Stromal cell of bone marrow (primary cell): ENCODE results near the gene CRISP1.
"Not testable (repeated sequence)": the region's sequence is repeated elsewhere in the genome, so short reads cannot be mapped to it uniquely, and the experiment has no call there.

Source experiments
- DNase-seq: peaks from one replicate; pipeline ENCODE4 v3.0.0-alpha.2; 2012; ENCODE audit warnings: low read depth

The CRISP1 gene

DNA sequence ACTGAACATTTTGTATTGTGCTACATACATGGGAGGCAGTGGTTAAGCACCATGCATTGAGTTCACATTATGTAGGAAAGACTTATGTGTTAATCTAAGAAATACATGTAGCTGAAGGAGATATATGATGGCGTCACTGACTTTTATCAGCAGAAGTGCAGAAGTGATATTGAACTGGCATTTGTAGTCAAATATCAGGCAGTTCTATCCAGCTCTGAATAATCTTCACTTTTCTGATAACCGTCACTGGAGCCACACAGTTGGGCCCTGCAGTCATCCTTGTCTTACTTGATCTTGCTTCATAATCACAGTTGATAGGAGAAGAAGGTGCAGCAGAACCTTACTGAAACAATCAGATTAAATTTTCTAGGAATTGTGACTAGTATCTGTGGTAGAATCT, 26.4 kb downstream of the CRISP1 start:
- no peak for DNase-seq

DNA sequence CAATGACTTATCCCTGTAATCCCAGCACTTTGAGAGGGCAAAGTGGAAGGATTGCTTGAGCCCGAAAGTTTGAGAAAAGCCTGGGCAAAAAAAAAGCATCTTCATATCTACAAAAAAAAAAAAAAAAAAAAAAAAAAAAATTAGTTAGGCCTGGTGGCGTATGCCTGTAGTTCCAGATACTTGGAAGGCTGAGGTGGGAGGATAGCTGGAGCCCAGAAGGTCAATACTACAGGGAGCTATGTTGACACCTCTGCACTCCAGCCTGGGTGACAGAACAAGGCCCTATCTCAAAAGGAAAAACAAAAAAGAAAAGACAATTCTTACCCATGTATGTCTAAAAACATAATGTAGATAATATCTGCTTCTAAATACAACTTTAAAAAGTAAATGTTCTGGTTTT, 27.2 kb downstream of the CRISP1 start:
- DNase-seq: no peak

DNA sequence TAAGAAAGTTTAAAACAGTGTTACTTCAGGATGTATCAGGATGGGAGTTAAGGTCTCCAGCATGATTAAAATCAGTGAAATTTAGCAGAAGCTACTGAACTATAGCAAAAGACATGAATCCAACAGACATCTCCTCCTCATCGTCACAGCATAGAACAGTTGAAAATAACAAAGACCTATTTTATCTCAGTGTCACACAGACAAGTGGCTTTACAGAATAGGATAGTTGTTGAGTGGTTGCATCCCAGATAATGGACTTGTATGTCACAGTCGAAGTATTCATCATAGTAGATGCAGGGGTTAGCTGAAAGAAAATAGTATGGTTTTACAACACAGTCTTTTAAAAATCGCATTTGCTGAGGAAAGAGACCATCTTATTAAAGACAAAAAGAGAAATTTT, 31.2 kb downstream of the CRISP1 start:
- no peak for DNase-seq

DNA sequence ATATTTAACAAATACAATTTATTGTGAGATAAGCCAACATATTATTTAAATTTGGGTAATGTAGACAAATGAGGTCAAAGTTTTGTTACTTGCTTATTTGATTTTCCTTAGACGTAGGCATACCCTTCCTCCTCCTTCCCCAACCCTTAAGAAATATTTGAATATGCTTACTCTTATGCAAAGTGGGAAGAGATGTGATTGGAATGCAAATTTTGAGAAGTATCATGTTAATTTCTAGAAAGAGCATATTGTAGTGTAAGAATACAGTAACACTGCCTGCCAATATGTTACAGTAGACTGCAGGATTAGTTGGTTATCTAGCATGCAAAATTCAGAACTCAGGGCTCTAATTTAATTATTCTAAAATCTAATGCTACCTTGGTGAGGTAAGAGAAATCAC, 32.9 kb downstream of the CRISP1 start:
- no peak for DNase-seq

DNA sequence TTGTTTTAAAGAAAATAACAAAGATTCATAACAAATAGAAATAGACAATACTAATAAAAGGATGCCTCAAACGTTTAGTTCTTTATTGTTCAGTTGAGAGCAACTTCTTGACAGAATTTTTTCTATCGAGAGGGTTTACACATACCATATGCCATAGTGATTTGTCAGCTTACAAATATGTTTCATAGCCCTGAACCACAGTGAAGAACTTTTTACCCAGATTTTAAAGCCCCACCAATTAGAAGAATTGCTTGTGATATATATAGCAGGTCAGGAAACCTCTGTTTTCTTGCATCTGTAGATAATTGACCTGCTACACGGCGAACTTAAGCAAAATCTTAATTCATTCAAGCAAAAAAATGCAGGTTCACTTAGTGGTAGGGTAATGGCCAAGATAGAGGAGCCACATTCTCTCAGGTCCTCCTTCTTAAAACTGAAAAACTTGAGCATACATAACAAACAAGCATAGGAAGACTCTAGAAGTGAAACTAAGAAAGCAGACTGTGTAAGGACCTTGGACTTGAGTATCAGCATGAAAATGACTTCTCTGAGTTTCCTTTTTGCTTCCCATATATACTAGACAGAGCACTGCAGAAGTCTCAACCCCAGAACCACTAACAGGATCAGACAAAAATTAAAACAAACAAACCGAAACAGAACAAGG, 39.5 kb downstream of the CRISP1 start:
- no peak for DNase-seq

DNA sequence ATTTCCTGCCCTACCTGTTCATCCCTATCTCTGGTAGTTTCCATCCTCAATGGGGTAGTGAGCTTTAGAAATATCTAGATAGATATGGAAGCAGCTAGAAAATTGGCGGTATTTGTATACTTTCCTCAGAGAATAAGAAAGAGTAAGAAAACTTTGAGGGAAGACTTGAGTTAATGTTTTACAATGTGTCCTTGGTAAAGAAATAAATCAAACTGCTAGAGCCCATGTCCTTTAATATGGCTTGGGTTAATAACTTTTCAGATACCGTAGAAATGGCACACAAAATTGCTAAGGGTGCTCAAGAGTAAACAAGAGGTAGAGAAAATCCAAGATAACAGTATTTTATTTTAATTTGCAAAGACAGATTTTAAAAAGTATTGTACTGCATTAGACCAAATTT, 51.2 kb downstream of the CRISP1 start:
- DNase-seq: no peak

DNA sequence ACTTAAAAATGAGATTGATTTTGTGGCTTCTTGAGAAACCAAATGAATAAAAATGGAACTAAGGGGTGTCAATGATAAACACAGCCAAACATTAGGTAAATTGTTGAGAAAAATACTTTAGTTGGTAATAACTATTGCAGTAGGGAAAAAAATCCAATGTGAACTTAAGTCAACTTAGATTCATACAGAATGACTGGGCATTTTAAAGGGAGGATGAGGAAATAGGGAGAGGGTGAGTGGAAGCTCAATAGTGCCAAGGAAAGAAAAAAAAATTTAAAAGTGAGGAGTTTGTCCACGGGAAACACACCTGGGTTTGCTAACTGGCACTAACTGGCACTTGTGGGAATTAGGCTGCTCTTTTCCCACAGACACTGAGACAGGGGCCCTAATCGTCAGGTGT, 53.1 kb downstream of the CRISP1 start:
- DNase-seq: no peak

DNA sequence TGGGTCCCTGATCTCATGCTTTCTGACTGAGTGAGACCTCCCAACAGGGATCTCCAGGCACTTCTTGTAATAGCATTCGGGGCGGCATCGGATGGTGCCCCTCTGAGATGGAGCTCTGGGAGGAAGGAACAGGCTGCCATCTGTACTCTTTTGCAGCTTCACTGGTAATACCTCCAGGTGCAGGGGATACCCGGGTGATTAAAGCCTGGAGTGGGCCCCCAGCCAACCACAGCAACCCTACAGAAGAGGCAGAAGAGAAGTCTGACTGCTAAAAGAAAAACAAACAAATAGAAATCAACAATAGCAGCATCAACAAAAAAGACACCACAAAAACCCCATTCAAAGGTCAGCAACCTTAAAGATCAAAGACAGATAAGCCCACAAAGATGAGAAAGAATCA, 60.2 kb downstream of the CRISP1 start:
- no peak for DNase-seq

DNA sequence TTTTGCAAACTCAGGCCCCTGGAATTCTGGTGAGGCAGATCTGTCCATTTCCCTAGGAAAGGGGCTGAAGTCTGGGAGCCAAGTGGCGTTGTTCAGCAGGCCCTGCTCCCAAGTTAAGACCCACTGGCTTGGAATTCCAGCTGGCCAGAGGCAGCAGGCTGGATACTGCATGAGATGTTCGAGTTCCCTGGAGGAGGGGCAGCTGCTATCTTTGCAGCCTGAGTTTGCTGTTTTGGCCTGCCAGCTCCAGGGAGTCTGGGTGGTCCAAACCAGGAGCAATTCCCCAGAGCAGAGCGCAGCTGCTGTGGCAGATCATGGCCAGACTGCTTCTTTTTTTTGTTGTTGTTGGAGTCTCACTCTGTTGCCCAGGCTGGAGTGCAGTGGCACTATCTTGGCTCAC, 61.1 kb downstream of the CRISP1 start:
- DNase-seq: no peak

DNA sequence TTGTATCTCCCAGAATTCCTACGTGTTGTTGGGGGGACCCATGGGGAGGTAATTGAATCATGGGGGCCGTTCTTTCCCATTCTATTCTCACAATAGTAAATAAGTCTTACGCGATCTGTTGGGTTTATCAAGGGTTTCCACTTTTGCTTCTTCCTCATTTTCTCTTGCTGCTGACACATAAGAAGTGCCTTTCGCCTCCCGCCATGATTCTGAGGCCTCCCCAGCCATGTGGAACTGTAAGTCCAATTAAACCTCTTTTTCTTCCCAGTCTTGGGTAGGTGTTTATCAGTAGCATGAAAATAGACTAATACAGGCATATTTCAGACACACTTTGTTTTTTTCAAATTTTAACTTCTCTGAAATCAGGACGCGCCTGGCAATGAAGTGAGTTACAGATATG, 64.8 kb downstream of the CRISP1 start:
- no peak for DNase-seq

DNA sequence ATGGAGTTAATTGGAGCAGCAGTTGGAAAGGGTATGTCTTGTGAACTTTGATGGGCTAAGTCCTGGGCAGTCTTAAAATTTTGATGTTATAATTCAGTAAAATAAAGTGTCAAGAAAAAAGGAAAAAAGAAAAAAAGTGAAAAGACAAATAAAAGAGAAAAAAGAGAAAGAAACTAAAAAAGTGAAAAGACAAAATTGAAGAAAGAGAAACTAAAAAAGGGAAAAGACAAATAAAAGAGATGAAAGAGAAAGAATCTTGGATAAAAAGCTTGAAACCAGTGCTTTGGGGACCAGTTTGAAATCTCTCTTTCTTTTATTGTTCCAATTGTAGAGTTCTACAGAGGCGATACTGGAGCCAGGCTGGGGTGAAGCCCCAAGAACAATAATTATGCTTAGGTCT, 67.2 kb downstream of the CRISP1 start:
- DNase-seq: no peak

DNA sequence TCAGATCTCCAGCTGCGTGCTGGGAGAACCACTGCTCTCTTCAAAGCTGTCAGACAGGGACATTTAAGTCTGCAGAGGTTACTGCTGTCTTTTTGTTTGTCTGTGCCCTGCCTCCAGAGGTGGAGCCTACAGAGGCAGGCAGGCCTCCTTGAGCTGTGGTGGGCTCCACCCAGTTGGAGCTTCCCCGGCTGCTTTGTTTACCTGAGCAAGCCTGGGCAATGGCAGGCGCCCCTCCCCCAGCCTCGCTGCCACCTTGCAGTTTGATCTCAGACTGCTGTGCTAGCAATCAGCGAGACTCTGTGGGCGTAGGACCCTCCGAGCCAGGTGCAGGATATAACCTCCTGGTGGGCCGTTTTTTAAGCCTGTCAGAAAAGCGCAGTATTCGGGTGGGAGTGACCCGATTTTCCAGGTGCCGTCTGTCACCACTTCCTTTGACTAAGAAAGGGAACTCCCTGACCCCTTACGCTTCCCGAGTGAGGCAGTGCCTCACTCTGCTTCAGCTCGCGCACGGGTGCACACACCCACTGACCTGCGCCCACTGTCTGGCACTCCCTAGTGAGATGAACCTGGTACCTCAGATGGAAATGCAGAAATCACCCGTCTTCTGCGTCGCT, 69.4 kb downstream of the CRISP1 start:
- not testable (repeated sequence) for DNase-seq

DNA sequence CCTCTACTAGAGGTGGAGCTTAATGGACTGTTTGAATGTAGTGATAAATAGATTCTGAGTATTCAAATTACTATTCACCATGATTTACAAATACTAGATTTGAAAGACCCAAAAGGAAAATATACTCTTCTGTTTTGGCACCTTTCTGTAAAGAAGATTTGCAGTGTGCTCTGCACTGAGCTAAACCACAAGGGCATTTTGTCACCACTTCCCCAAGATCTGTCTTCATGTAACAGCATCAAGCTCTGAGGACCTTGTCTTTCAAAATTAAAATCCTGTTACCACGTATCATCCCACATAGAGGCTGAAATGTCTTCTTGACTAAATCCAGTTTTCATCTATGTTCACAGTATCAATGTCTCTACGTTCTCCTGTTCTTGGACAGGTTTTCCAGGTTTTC, 76.0 kb downstream of the CRISP1 start:
- no peak for DNase-seq

DNA sequence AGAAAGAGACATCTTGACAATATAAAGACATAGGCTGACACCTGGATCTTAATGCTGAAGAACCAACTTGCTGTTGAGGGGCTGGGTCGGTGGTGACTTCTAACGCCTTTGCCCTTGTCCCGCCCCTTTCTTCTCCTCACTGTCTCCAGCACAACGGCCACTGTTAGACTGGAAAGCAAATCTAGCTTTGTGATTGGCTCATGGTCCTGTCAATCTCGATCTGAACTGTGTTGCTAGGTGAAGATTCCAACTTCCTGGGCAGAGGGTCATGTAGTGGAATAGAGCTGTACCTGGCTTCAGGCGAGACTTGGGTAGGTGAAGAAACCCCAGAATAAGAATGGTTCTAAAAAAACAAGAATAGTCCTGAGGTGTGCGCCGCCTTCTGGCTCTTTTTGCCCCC, 79.2 kb downstream of the CRISP1 start, which contains the start of gene PGK2:
PGK2 (minus strand) TSS at position 110 of the 400 bp plus-strand sequence; CDS start at position 12, 98 bp downstream.
- no peak for DNase-seq

DNA sequence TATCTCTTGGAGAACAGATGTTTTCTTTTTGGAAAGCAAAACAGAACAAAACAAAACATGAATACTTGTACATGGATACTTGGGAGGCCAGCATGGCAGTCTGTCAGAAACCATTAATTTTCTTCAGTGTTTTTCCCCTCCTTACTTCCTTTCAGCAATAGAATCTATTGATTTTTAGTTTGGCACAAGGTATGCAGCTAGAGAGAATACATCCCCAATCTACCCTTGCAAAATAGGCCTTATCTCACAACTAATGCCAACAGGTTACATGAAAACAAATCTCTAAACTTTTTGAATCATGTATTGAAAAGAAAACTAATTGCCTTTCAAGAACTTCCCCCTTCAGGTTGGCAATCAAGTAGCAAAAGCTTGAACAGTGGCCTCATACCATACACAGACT, 82.1 kb downstream of the CRISP1 start:
- no peak for DNase-seq
